Bone marrow (tissue), 2 donors: ENCODE data around the gene GHITM.

Experiments
- DNase-seq, 2 donors: peaks; one replicate each; lab custom pipeline; 2025; lab: John Stamatoyannopoulos, UW

The GHITM gene

GRCh38 chr10:84201244-84201606 lies 61.9 kb downstream of the GHITM start:
- DNase-seq: no peak

GRCh38 chr10:84201682-84202081 lies 62.4 kb downstream of the GHITM start:
- DNase-seq: no peak

GRCh38 chr10:84202349-84202748 lies 63.0 kb downstream of the GHITM start:
- DNase-seq: no peak
